OCI-LY7 (cell line): Measurements from ENCODE around the gene FOXP1.

Experiments used
- EZH2phosphoT487 ChIP-seq: fragments of 200-600 bp; sonication (generic); IDR thresholded peaks from 2 replicates; pipeline ENCODE4 v1.6.1; 2018; ENCODE audit warnings: low read depth, borderline replicate concordance, mild to moderate bottlenecking, mixed run types, antibody characterized with exemption, low read length, moderate library complexity, mixed read lengths
- TF ChIP-seq, protein P1 (sequence below): fragments of 200-600 bp; sonication (generic); conservative IDR thresholded peaks from 2 replicates; pipeline ENCODE4 v1.5.1; 2014; ENCODE audit warnings: mild to moderate bottlenecking, antibody characterized with exemption, low read length, moderate library complexity, mixed read lengths

DNA sequence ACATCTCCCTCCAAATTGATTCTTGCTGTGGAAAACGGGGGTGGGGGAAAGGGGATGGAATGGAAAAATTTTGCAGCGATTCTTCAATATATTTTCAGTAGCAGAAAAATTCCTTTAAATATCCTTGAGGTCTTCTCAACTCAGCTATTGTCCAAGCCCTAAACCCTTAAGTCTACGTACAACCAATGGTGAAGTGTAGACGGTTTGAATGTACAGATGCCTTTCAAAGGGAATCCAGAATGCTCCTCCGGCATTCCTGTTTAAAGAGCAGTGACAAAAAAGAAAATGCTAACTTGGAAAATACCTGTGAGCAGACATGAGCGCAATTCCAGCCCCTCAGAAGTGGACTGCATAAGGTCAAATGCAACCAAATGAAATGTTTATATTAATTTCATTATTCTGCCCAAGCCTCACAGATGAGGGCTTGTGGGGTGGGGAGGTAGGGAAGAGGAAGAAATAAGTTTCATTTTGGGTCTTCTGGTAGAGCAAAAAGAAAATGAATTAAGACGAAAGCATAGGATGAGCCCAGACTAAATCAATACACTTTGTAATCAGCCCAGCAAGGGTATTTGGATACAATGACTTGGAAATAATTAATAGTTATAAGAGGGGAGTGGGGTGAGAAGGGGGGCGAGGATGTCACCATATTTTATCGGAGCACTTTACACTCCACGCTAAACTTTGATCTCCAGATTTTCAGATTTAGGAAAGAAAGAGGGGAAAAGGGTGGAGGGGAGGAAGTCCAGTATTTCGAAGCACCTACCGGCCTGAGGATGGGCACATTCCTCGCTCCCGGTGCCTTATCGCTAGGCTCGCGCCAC lies 2.7 kb downstream of the FOXP1 start:
- TF ChIP-seq, protein P1, sequence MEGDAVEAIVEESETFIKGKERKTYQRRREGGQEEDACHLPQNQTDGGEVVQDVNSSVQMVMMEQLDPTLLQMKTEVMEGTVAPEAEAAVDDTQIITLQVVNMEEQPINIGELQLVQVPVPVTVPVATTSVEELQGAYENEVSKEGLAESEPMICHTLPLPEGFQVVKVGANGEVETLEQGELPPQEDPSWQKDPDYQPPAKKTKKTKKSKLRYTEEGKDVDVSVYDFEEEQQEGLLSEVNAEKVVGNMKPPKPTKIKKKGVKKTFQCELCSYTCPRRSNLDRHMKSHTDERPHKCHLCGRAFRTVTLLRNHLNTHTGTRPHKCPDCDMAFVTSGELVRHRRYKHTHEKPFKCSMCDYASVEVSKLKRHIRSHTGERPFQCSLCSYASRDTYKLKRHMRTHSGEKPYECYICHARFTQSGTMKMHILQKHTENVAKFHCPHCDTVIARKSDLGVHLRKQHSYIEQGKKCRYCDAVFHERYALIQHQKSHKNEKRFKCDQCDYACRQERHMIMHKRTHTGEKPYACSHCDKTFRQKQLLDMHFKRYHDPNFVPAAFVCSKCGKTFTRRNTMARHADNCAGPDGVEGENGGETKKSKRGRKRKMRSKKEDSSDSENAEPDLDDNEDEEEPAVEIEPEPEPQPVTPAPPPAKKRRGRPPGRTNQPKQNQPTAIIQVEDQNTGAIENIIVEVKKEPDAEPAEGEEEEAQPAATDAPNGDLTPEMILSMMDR, result no peak
- no peak for TF ChIP-seq EZH2phosphoT487
